Stimulated activated CD4-positive, alpha-beta T cell treated with anti-CD3 and anti-CD28 coated beads, Interleukin-15, amount 100 ng/mL, for 24 hours (primary cell): ENCODE results near the gene CCR8.
"Not testable (repeated sequence)": the region's sequence is repeated elsewhere in the genome, so short reads cannot be mapped to it uniquely, and the experiment has no call there.

Source experiments
- DNase-seq: peaks from one replicate; pipeline ENCODE4 v3.0.0-alpha.2; 2020

Gene CCR8

DNA sequence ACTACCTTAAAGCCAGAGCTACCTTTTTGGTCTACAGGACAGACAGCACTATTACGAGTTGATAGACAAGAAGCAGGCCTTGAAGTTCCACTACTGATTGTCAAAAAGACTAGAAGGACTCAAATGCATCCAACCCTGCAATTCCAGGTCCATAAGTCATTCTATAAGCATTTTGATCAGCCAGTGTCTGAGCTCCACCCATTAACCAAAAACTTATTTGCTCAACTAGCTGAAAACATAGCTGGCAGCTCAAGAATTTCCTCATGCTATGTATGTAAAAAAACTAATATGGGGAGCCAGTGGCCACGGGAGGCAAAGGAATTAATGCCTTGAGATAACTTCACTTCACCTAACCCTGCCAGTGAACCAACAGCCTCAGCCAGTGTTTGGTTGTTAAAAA, 21.6 kb downstream of the CCR8 start:
- not testable (repeated sequence) for DNase-seq

DNA sequence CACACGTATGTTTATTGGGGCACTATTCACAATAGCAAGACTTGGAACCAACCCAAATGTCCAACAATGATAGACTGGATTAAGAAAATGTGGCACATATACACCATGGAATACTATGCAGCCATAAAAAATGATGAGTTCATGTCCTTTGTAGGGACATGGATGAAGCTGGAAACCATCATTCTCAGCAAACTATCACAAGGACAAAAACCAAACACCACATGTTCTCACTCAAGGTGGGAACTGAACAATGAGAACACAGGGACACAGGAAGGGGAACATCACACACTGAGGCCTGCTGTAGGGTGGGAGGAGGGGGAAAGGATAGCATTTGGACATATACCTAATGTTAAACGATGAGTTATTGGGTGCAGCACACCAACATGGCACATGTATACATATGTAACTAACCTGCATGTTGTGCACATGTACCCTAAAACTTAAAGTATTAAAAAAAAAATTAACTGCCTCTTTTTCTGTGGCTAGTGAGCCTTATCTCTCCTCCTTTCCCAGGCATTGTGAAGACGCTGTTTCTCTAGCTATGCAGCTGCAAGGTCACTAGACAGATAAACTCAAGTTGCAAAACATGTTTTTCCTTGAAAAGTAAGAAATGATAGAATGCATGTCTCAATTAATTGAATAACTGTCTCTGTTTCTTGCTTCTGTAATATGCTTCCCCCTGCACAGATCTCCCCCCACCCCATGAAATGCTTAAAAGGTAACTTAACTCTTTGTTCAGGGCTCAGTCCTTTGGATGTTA, 23.8 kb downstream of the CCR8 start:
- DNase-seq, result not testable (repeated sequence)

DNA sequence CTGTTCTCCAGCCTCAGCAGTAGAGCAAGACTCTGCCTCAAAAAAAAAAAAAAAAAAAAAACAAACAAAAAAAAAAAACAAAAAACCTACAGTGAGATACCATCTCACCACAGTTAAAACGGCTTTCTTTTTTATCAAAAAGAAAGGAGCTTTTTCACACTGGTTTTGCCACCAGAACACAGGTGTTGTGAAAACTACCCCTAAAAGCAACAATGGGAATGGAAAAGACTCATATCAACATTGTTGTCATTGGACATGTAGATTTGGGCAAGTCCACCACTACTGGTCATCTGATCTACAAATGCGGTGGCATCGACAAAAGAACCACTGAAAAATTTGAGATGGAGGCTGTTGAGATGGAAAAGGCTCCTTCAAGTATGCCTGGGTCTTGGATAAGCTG, 28.8 kb downstream of the CCR8 start:
- DNase-seq, result no peak

DNA sequence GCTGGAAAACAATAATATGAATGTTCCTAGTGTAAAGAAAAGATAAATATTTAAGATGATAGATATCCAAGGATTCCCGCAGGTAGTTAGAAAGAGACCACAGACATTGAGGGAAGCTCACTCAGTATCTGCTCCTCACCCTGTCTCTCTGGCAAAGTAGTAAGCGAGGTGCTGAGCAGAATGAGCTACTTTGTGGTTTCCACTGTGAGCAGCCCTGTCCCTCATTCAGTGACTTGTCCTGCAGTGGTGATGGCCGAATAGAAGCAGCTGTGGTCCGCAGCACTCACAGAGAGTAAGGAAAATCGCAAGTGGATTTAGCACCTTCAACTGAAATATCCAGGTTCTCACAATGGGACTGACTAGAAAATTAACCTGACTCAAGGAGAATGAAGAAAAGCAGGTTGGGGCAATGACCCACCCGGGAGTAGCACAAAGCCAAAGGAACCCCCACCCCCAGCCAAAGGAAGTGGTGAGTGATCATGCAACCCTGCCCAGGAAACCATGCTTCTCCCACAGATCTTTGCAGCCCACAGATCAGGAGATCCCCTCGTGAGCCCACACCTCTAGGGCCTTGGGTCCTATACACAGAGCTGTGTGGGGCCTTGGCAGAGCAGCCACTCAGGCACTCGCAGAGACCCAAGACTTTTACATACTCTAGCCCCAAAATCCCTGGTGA, 31.9 kb downstream of the CCR8 start:
- DNase-seq, result peak; percentile 50

DNA sequence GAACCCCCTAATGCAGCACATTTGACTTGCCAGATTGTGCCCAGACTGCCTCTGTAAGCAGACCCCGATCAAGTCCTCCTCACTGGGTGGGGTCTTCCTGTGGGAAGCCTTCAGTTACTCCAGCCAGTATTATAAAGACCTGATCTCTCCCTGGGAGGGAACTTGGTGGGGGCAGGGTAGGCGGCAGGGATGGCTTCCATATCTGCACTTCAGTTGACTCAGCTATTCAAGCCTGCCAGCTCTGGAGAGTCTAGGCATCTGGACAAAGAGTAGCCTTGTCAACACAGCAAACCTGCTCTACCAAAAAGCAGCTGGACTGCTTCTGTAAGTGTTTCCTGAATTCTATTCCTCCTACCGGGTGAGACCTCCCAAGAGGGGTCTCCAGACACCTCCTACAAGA, 32.7 kb downstream of the CCR8 start:
- no peak for DNase-seq

DNA sequence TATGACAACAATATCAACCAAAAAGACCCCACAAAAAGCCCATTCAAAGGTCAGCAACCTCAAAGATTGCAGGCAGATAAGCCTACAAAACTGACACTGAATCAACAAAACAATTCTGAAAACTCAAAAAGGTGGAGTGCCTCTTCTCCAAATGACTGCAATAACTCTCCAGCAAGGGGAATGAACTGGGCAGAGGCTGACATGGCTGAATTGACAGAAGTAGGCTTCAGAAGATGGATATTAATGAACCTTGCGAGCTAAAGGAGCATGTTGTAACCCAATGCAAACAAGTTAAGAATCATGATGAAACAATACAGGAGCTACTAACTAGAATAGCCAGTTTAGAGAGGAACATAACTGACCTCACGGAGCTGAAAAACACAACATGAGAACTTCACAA, 33.3 kb downstream of the CCR8 start:
- DNase-seq, result no peak

DNA sequence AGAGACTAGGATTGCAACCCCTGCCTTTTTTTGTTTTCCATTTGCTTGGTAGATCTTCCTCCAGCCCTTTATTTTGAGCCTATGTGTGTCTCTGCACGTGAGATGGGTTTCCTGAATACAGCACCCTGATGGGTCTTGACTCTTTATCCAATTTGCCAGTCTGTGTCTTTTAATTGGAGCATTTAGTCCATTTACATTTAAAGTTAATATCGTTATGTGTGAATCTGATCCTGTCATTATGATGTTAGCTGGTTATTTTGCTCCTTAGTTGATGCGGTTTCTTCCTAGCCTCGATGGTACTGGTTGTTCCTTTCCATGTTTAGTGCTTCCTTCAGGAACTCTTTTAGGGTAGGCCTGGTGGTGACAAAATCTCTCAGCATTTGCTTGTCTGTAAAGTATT, 40.9 kb downstream of the CCR8 start:
- not testable (repeated sequence) for DNase-seq

DNA sequence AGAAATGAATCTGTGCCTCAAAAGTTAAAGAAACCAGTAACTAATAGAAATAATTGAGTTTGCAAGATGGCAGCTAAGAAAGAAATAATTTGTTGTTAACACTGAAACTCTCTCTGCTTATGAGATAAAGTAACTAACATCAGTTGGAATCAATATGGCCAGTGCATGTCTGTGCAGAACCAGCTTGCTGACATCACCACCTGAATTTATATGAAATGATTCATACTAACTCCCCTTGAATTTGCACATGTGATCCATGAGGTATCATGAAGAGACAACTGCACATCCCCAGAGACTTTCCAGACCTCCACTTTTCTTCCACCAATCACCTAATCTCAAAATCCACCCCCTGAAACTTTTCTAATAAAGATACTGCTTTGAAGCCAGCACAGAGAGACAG, 43.3 kb downstream of the CCR8 start:
- DNase-seq, result no peak

DNA sequence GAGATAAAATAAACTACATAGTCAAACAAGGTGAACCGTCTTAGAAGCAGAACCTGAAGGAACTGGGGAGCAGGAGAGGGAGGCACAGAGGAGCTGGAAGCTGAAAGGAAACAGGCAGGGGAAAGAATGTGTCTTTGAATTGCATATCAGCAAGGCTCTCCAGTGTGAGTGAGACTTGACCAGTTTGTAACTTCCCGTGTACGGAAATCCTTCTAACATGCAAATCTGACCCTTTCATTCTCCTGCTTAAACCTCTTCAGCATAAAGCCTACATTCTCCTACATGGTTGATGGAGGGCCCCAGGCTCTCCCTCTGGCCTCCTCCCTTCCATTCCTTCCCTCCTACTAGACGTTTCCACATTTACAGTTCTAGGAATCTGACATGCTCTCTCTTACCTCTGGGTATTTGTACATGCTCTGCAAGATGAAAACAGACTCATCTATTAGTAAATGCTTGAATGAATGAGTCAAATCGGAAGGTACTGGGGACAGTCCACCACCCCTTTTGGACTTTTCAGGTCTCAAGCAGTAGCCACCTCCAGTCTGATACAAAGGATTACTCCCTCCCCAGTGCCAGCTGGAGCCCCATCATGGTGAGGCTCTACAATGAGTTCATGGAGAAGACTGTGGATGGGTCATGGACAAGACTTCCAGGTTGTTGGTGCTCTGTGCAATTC, 47.6 kb downstream of the CCR8 start:
- no peak for DNase-seq

DNA sequence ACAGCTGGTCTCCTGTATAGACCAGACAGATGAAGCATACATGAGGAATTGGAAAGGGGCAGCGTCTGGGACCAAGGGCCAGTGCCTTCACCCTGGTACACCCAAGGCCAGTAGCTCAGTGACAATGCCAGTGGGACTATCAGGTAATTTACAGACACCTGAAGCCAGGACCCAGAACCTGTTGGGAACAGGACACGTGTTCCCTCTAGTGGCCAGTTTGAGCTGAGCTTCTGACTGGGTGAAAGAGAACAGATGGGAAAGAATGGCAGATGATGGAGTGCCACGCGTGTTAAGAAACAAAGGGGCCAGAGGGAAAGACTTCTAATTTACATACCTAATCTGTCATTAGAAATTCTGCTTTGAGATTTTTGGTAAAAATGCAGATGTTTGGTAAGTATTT, 48.6 kb downstream of the CCR8 start:
- DNase-seq, result peak; percentile 66

DNA sequence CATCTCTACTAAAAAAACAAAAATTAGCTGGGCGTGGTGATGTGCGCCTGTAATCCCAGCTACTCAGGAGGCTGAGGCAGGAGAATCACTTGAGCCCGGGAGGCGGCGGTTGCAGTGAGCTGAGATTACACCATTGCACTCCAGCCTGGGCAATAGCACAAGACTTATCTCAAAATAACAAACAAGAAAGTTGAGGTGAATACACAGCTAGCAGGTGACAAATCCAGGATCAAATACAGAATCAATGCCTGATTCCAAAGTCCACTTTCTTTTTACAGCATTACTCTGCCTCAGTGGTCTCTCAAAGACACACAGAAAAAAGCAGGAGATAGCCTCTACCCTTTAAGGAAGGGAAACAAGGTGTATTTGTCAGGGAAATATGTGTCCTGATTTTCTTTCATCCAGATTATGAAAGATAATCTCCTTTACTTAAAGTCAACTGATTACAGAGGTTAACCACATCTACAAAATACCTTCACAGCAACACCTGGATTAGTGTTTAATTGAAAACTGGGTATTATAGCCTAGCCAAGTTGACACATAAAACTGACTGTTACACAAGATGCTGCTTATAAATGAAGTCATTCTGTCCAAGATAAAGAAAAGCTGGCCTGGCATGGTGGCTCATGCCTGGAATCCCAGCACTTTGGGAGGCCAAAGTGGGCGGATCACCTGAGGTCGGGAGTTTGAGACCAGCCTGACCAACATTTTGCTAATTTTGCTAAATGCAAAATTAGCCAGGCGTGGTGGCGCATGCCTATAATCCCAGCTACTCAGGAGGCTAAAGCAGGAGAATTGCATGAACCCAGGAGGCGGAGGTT, 49.7 kb downstream of the CCR8 start:
- DNase-seq, result no peak

DNA sequence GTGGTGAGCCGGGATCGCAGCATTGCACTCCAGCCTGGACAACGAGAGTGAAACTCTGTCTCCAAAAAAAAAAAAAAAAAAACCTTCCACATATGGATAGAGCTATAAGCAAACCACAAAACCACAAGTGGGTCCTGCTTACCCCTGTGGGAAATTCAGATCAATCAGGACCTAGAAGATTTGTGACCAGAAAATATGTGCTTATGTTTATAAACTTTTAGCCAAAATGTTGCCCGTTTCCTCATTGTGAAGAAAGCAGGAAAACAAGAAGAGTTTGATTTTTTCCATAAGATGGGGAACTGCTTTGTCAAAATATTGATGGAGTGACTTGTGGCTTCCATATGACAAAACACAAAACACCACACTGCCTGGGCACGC, 50.3 kb downstream of the CCR8 start:
- no peak for DNase-seq

DNA sequence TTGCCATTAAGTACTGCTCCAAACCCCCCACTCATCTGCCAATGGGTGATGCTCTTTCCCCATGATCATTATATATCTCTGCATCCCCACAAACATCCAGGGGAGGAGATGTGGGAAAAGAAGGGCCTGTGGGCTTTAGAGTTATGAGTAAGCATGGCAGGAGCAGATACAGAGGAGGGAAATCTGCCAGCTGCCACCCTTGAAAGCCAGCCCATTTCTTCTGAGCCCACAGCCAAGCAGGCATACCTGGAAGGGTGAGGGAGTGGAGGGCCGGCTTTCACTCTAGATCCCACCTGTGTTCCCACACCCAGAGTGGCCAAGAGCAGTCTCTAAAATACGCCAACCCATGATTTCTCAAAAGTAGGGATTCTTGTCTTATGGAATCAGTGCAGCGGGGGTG, 51.9 kb downstream of the CCR8 start:
- DNase-seq, result no peak
